H1 (cell line): ENCODE data around the gene MYRIP. TPM values are rescaled to one million over a fixed set of nuclear protein-coding genes. Genes with fewer than 3 reads are reported as not detected.

Experiments
- CTCF ChIA-PET: fragments of 300-600 bp; sonication (Branson Sonifier 250); formaldehyde crosslinking; loops from one replicate; lab custom pipeline; 2021; ENCODE audit not compliant: partially characterized antibody; lab: Charles Lee
- POLR2A ChIA-PET: fragments of 300-600 bp; sonication (Branson Sonifier 250); formaldehyde crosslinking; loops from one replicate; lab custom pipeline; 2021; ENCODE audit warnings: inconsistent platforms; ENCODE audit not compliant: partially characterized antibody; lab: Charles Lee
- DNase-seq, 2 experiments: peaks; one replicate each; pipeline versions ENCODE4 v3.0.0 to v3.0.0-alpha.2; 2010 to 2022; ENCODE audit warnings: low spot score in 2 of 2, low read depth in 1 of 2, mixed read lengths in 1 of 2
- FAIRE-seq: peaks from 2 replicates; lab custom pipeline; 2011; peaks lifted over from hg19 to GRCh38; lab: Jason Lieb, UNC
- H2AFZ ChIP-seq: 2 replicates; pipeline ENCODE4 v1.8.1; 2012; ENCODE audit warnings: low read length, inconsistent platforms
- H2AK5ac ChIP-seq: 2 replicates; pipeline ENCODE4 v1.6.1; 2013; ENCODE audit warnings: low read depth, low read length
- H2BK120ac ChIP-seq: replicated peaks from 2 replicates; pipeline ENCODE3; 2013; ENCODE audit warnings: low read depth, low read length, inconsistent platforms
- H2BK12ac ChIP-seq: 2 replicates; pipeline ENCODE4 v1.6.1; 2013; ENCODE audit warnings: low read depth, low read length
- H2BK15ac ChIP-seq: 2 replicates; pipeline ENCODE4 v1.6.1; 2013; ENCODE audit warnings: low read length
- H2BK20ac ChIP-seq: 2 replicates; pipeline ENCODE4 v1.6.1; 2013; ENCODE audit warnings: low read length
- H2BK5ac ChIP-seq: 2 replicates; pipeline ENCODE4 v1.6.1; 2013; ENCODE audit warnings: low read depth, low read length
- H3K14ac ChIP-seq: 2 replicates; pipeline ENCODE4 v1.6.1; 2013; ENCODE audit warnings: inconsistent platforms; ENCODE audit not compliant: insufficient read length
- H3K18ac ChIP-seq: 2 replicates; pipeline ENCODE4 v1.6.1; 2013; ENCODE audit warnings: low read length; ENCODE audit errors: extremely low read depth
- H3K23ac ChIP-seq: 2 replicates; pipeline ENCODE4 v1.6.1; 2013; ENCODE audit warnings: inconsistent platforms; ENCODE audit not compliant: insufficient read length
- H3K23me2 ChIP-seq: 2 replicates; pipeline ENCODE4 v1.6.1; 2013; ENCODE audit warnings: low read depth, low read length
- H3K27ac ChIP-seq: 2 replicates; pipeline ENCODE4 v1.6.1; 2011; ENCODE audit warnings: low read depth, low read length, inconsistent platforms
- H3K27me3 ChIP-seq, 4 experiments: replicated peaks in 1 of 4; 1 replicate in 1 of 4; 2 replicates in 3 of 4; pipeline versions ENCODE4 v1.6.1 to v1.8.1; 2011 to 2013; ENCODE audit warnings: low read length in 3 of 4, mild to moderate bottlenecking in 3 of 4, inconsistent platforms in 2 of 4, mixed read lengths in 2 of 4, moderate library complexity in 1 of 4; ENCODE audit not compliant: control insufficient read depth in 3 of 4, insufficient read depth in 3 of 4; ENCODE audit errors: extremely low read depth in 1 of 4
- H3K36me3 ChIP-seq, 4 experiments: 2 replicates each; pipeline versions ENCODE4 v1.6.1 to v1.8.1; 2011 to 2013; ENCODE audit warnings: mild to moderate bottlenecking in 4 of 4, low read length in 3 of 4, moderate library complexity in 2 of 4, control low read depth in 1 of 4, inconsistent platforms in 1 of 4; ENCODE audit not compliant: insufficient read depth in 4 of 4, control insufficient read depth in 2 of 4
- H3K4ac ChIP-seq: replicated peaks from 2 replicates; pipeline ENCODE3; 2013; ENCODE audit warnings: low read length, low read depth, mixed read lengths, inconsistent platforms; ENCODE audit not compliant: insufficient read length
- H3K4me1 ChIP-seq, 4 experiments: replicated peaks in 1 of 4; 1 replicate in 1 of 4; 2 replicates in 3 of 4; pipeline versions ENCODE4 v1.6.1 to v1.8.1; 2011 to 2013; ENCODE audit warnings: low read length in 3 of 4, inconsistent platforms in 2 of 4, mixed read lengths in 1 of 4; ENCODE audit not compliant: insufficient read depth in 4 of 4, control insufficient read depth in 3 of 4
- H3K4me2 ChIP-seq, 2 experiments: 2 replicates each; pipeline versions ENCODE4 v1.6.1 to v1.8.1; 2011 to 2013; ENCODE audit warnings: low read depth in 2 of 2, low read length in 2 of 2, control low read depth in 1 of 2, inconsistent platforms in 1 of 2, mild to moderate bottlenecking in 1 of 2; ENCODE audit not compliant: insufficient read depth in 1 of 2
- H3K4me3 ChIP-seq, 4 experiments: fragments of 200-600, 300-600 bp in 1 of 4; sonication (generic), shearing (Covaris generic), sonication (Bioruptor Twin) in 1 of 4; 2 replicates each; pipeline versions ENCODE4 v1.5.1 to v1.8.1; 2011 to 2016; ENCODE audit warnings: low read length in 4 of 4, low read depth in 3 of 4, control low read depth in 2 of 4, inconsistent platforms in 2 of 4, mild to moderate bottlenecking in 2 of 4, mixed read lengths in 1 of 4, moderate library complexity in 1 of 4; ENCODE audit not compliant: insufficient read depth in 2 of 4; ENCODE audit errors: extremely low read depth in 1 of 4
- H3K56ac ChIP-seq: replicated peaks from 2 replicates; pipeline ENCODE3; 2013; ENCODE audit warnings: low read depth, mild to moderate bottlenecking, mixed read lengths, low read length, inconsistent platforms; ENCODE audit not compliant: insufficient read length
- H3K79me1 ChIP-seq: 2 replicates; pipeline ENCODE4 v1.6.1; 2013; ENCODE audit warnings: low read depth, low read length, control low read depth
- H3K79me2 ChIP-seq, 2 experiments: 2 replicates each; pipeline versions ENCODE4 v1.6.1 to v1.8.1; 2012 to 2013; ENCODE audit warnings: low read length in 2 of 2, mild to moderate bottlenecking in 2 of 2, inconsistent platforms in 1 of 2; ENCODE audit not compliant: insufficient read depth in 2 of 2, control insufficient read depth in 1 of 2
- H3K9ac ChIP-seq, 4 experiments: replicated peaks in 1 of 4; 1 replicate in 1 of 4; 2 replicates in 3 of 4; pipeline versions ENCODE4 v1.6.1 to v1.8.1; 2011 to 2013; ENCODE audit warnings: low read depth in 3 of 4, low read length in 3 of 4, control low read depth in 2 of 4, mild to moderate bottlenecking in 2 of 4, moderate library complexity in 2 of 4, inconsistent platforms in 1 of 4; ENCODE audit errors: extremely low read depth in 1 of 4
- H3K9me3 ChIP-seq, 2 experiments: 2 replicates each; pipeline versions ENCODE4 v1.6.1 to v1.8.1; 2012 to 2013; ENCODE audit warnings: mild to moderate bottlenecking in 2 of 2, moderate library complexity in 2 of 2, control low read depth in 1 of 2, inconsistent platforms in 1 of 2, low read depth in 1 of 2, low read length in 1 of 2, mixed read lengths in 1 of 2; ENCODE audit not compliant: insufficient read depth in 2 of 2
- H4K20me1 ChIP-seq, 2 experiments: replicated peaks in 1 of 2; 2 replicates each; pipeline versions ENCODE3 to v1.8.1; 2011 to 2013; ENCODE audit warnings: inconsistent platforms in 2 of 2, low read length in 2 of 2, mild to moderate bottlenecking in 1 of 2; ENCODE audit not compliant: insufficient read depth in 2 of 2, control insufficient read depth in 1 of 2
- H4K5ac ChIP-seq: 2 replicates; pipeline ENCODE4 v1.6.1; 2013; ENCODE audit warnings: low read length, low read depth, mixed read lengths, inconsistent platforms; ENCODE audit not compliant: insufficient read length
- H4K8ac ChIP-seq: 2 replicates; pipeline ENCODE4 v1.8.0; 2013; ENCODE audit warnings: mild to moderate bottlenecking, moderate library complexity, low read length, inconsistent platforms; ENCODE audit not compliant: insufficient read depth; ENCODE audit errors: extremely low read depth
- H4K91ac ChIP-seq: replicated peaks from 2 replicates; pipeline ENCODE3; 2013; ENCODE audit warnings: low read length, mixed read lengths, inconsistent platforms; ENCODE audit not compliant: insufficient read length
- BACH1 ChIP-seq: IDR thresholded peaks from 2 replicates; pipeline ENCODE4 v1.6.1; 2012; ENCODE audit warnings: low read length, improper control_type of control experiment
- EP300 ChIP-seq, 2 experiments: IDR thresholded peaks; 1 replicate in 1 of 2; 2 replicates in 1 of 2; pipeline ENCODE4 v1.6.1; 2011 to 2012; ENCODE audit warnings: low read depth in 2 of 2, low read length in 2 of 2, mild to moderate bottlenecking in 2 of 2, borderline replicate concordance in 1 of 2, inconsistent platforms in 1 of 2, moderate library complexity in 1 of 2
- NANOG ChIP-seq: IDR thresholded peaks from 2 replicates; pipeline ENCODE4 v1.6.1; 2011; ENCODE audit warnings: low read length, low read depth, mild to moderate bottlenecking, inconsistent platforms; ENCODE audit not compliant: insufficient read depth, poor library complexity, severe bottlenecking
- POLR2AphosphoS5 ChIP-seq: IDR thresholded peaks from 2 replicates; pipeline ENCODE4 v1.6.1; 2011; ENCODE audit warnings: low read depth, low read length
- RBBP5 ChIP-seq: IDR thresholded peaks from 2 replicates; pipeline ENCODE4 v1.7.1; 2012; ENCODE audit warnings: low read depth, mild to moderate bottlenecking, inconsistent platforms, low read length, moderate library complexity, borderline replicate concordance
- TAF7 ChIP-seq: optimal IDR thresholded peaks from 2 replicates; pipeline ENCODE3; 2011; ENCODE audit warnings: low read depth, mild to moderate bottlenecking, inconsistent platforms, low read length, moderate library complexity, borderline replicate concordance
- TCF12 ChIP-seq: IDR thresholded peaks from 2 replicates; pipeline ENCODE4 v1.6.1; 2011; ENCODE audit warnings: low read depth, mild to moderate bottlenecking, low read length
- WGBS, 2 experiments: shearing (Covaris generic) in 1 of 2; methylation state at CpG; one replicate each; pipeline versions ENCODE4 v1.1.6 to v1.1.7; 2013 to 2015; ENCODE audit warnings: low lambda C conversion rate in 2 of 2, mixed read lengths in 2 of 2, inconsistent platforms in 1 of 2, low coverage in 1 of 2, missing lambda C conversion rate in 1 of 2; ENCODE audit not compliant: insufficient replicate concordance in 2 of 2, insufficient coverage in 1 of 2, insufficient read length in 1 of 2; ENCODE audit errors: extremely low coverage in 1 of 2, missing lambda C conversion rate in 1 of 2; 5-methylcytosine and 5-hydroxymethylcytosine counted together
- polyA plus RNA-seq, 7 experiments: library from polyadenylated mRNA; depleted of rRNA in 3 of 7; stranded (reverse) in 5 of 7; unstranded in 2 of 7; fragments of >200 nt in 5 of 7; fragments of 200-250 nt in 2 of 7; gene quantifications; 1 replicate in 5 of 7; 2 replicates in 1 of 7; 4 replicates in 1 of 7; pipeline versions ENCODE4 v1.2.1 to v1.2.3, GENCODE V29; 2011 to 2013; ENCODE audit warnings: missing spikeins in 2 of 7, mixed read lengths in 2 of 7
- total RNA-seq: library from RNA; stranded (reverse); fragmentation: NEBNext Ultra II Directional; extraction: Animal tissue kit (Norgen Biotek cat#: 25700); gene quantifications from 2 replicates; pipeline ENCODE4 v1.2.1, GENCODE V29; 2021
- TF ChIP-seq, protein P1 (sequence below), 3 experiments: IDR thresholded peaks; 1 replicate in 2 of 3; 2 replicates in 1 of 3; pipeline versions ENCODE4 v1.5.1 to v1.6.1; 2011; ENCODE audit warnings: low read length in 3 of 3, mild to moderate bottlenecking in 3 of 3, inconsistent platforms in 2 of 3, low read depth in 1 of 3, moderate library complexity in 1 of 3; ENCODE audit not compliant: insufficient read depth in 1 of 3; ENCODE audit errors: control extremely low read depth in 1 of 3
- TF ChIP-seq, protein P2 (sequence below): IDR thresholded peaks from 2 replicates; pipeline ENCODE4 v1.6.1; 2011; ENCODE audit warnings: low read depth, mild to moderate bottlenecking, low read length; ENCODE audit not compliant: insufficient read depth

Gene MYRIP
- total and polyA plus RNA-seq, 2 of the 8 experiments (the other 6 are each of a cell fraction or from before 2014, with no cell fraction given) = 0.54 to 4.3 TPM

DNA sequence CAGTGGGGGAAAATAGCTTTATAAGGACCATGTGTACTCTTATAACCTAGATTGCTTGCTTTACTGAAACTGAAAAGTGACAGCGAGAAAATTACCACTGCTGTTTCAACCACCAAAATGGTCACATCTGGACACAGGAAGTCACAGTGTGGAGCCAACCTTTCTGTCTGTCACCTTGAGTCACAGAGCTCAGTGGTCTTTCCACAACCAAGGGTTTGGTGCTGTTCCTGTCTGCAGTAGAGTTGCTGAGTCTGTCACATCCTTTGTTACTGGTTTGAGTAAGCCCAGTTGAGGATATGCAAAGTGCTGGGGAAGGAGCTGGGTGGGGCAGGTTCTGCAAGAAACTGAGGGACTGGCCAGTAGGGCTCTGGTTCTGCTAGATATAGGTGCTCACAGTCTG, 361.0 kb downstream of the MYRIP start:
- H3K36me3 ChIP-seq = no peaks in the 10 kb centered on the region
- H2BK120ac ChIP-seq = no peak overlapping the region
- H4K20me1 ChIP-seq = no peaks in the 10 kb centered on the region
- no peaks in the 10 kb centered on the region for H3K79me2 ChIP-seq
- no peak overlapping the region for H2BK20ac ChIP-seq
- H2BK5ac ChIP-seq = no peak overlapping the region
- WGBS, 2 experiments = 100% methylated on average over 1 of the region's 1 CpG; no CpG with 5 or more reads in 1 of the 2 experiments
- no peak overlapping the region for H3K56ac ChIP-seq
- H4K8ac ChIP-seq = no peak overlapping the region
- ChIA-PET CTCF (interaction anchor here (1.1 to 9.1 kb wide), 2 partner anchors 10 to 22 kb away, joined by 4 to 111 read pairs; no protein-coding TSS in a partner anchor), POLR2A (interaction anchor here (0.9 kb wide), 1 partner anchor 144 kb away, joined by 3 read pairs; no protein-coding TSS in a partner anchor)
- H3K23ac ChIP-seq = no peak overlapping the region
- TF ChIP-seq EP300 (IDR thresholded peaks at IDR 0.05; ENCODE audit: borderline replicate concordance in 1 of 2, low read depth in 2 of 2, low read length in 2 of 2) = no peak
- TF ChIP-seq BACH1 = no peak
- TF ChIP-seq TAF7 = no peak
- TF ChIP-seq TCF12 = no peak
- TF ChIP-seq NANOG = no peak
- TF ChIP-seq POLR2AphosphoS5 = no peak
- TF ChIP-seq, protein P1, sequence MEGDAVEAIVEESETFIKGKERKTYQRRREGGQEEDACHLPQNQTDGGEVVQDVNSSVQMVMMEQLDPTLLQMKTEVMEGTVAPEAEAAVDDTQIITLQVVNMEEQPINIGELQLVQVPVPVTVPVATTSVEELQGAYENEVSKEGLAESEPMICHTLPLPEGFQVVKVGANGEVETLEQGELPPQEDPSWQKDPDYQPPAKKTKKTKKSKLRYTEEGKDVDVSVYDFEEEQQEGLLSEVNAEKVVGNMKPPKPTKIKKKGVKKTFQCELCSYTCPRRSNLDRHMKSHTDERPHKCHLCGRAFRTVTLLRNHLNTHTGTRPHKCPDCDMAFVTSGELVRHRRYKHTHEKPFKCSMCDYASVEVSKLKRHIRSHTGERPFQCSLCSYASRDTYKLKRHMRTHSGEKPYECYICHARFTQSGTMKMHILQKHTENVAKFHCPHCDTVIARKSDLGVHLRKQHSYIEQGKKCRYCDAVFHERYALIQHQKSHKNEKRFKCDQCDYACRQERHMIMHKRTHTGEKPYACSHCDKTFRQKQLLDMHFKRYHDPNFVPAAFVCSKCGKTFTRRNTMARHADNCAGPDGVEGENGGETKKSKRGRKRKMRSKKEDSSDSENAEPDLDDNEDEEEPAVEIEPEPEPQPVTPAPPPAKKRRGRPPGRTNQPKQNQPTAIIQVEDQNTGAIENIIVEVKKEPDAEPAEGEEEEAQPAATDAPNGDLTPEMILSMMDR (IDR thresholded peaks at IDR 0.05; ENCODE audit: control extremely low read depth in 1 of 3, insufficient read depth in 1 of 3, low read depth in 1 of 3, low read length in 3 of 3) = no peak
- no peak for TF ChIP-seq RBBP5
- TF ChIP-seq, protein P2, sequence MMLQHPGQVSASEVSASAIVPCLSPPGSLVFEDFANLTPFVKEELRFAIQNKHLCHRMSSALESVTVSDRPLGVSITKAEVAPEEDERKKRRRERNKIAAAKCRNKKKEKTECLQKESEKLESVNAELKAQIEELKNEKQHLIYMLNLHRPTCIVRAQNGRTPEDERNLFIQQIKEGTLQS = no peak
- no peak overlapping the region for H3K4me2 ChIP-seq
- H4K91ac ChIP-seq = no peak overlapping the region
- peak overlapping the region in 1 of 4 experiments; percentile 18; a peak in 1 of 7 replicates for H3K9ac ChIP-seq
- no peak overlapping the region for H2AK5ac ChIP-seq
- H3K18ac ChIP-seq = no peak overlapping the region
- H3K27ac ChIP-seq = no peak overlapping the region
- no peaks in the 10 kb centered on the region for H3K9me3 ChIP-seq
- FAIRE-seq (no peak), DNase-seq (no peak)
- H3K4ac ChIP-seq = no peak overlapping the region
- no peak overlapping the region for H2BK12ac ChIP-seq
- H3K23me2 ChIP-seq = no peaks in the 10 kb centered on the region; the same call in 1 of the 2 replicates
- no peak overlapping the region for H4K5ac ChIP-seq
- H3K4me1 ChIP-seq = no peaks in the 10 kb centered on the region; a peak in 1 of 7 replicates
- H3K14ac ChIP-seq = no peak overlapping the region
- H3K4me3 ChIP-seq = no peak overlapping the region
- no peaks in the 10 kb centered on the region for H3K27me3 ChIP-seq
- H2BK15ac ChIP-seq = no peak overlapping the region
- H3K79me1 ChIP-seq = no peaks in the 10 kb centered on the region
- no peak overlapping the region for H2AFZ ChIP-seq
